NCI-H1092 (cell line): ENCODE measurements around the gene ISCA2.

ENCODE experiments used
- DNase-seq: peaks from one replicate; lab custom pipeline; 2025; lab: John Stamatoyannopoulos, UW

The ISCA2 gene

DNA sequence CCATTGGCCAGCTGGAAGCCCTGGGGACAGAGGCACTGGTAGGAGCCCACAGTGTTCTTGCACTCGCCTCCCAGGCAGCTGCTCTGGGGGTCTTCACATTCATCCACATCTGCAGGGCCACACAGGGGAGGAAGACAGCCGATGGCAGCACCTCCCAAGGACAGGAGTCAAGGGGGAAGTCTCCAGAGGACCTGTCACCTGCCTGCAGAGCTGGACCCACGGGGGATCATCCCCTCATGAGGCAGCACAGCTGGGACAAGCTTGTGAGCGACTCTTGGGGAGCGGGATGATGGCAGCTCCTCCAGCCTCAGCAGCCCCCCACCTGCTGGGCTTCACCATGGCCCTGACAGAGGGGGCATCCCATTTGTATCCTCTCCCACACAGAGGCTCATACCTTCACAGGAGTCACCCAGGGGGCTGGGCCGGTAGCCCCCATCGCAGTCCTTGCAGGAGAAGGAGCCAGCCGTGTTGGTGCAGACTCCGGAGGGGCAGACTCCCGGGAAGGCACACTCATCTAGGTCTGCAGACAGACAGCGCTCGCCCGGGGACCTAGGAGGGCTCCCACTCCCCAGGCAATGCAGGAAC lies 15.4 kb downstream of the ISCA2 start:
- DNase-seq: no peak

DNA sequence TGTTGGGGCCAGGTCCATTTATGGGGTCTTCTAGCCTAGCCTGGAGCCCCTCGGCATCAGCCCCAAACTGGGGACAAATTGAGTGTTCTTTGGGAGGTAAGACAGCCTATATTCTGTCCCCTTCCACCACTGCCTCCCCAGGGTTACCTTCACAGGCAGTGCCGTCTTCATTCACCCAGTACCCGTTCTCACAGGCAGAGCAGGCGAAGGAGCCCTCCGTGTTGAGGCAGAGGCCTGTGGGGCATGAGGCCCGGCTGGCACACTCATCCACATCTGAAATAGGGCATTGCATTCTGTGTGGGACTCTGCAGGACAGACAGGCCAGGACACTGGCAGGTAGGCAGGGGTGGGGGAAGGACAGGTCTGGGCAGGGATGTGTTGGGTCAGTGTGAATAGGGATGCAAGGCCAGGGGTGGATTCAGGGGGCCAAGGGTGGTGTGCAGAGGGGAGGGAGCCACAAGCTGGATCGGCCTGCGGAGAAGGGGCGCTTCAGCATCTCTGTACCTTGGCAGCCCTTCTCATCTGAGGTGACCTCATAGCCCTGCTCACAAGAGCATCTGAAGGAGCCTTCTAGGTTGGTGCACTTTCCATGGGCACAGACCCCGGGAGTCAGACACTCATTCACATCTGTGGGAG lies 16.1 kb downstream of the ISCA2 start:
- no peak for DNase-seq

DNA sequence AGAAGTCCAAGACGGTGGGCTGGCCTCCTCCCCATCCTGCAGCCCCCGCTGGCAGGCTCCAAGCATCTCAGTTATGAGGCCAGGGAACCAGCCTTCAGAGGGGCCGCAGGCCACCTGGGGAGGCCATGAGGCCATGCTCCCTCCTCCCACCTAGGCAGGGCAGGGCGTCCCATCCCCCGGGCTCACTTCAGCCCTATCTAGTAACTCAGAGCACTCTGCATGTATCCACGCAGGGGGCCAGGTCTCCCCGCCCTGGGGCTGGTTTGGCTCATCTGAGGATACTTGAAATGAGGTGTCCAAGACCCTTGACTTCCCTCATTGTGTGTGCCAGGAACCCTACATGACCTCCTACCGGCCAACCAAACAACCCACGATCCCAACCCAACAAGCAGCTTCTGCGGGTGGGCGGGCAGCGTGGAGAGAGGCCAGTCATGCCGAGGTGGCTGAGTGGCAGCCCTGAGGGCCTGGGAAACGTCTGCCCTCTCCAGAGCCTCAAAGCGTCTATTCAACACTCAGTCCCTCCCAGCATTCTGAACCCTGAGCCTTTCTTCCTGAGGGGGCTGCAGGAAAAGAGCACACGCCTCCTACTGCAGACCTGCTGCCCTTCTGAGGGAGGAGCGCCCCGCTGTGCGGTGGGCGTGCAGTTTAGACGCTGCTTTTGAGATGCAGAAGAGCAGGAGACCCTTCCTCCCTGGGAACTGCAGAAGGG lies 16.8 kb downstream of the ISCA2 start:
- DNase-seq: no peak

DNA sequence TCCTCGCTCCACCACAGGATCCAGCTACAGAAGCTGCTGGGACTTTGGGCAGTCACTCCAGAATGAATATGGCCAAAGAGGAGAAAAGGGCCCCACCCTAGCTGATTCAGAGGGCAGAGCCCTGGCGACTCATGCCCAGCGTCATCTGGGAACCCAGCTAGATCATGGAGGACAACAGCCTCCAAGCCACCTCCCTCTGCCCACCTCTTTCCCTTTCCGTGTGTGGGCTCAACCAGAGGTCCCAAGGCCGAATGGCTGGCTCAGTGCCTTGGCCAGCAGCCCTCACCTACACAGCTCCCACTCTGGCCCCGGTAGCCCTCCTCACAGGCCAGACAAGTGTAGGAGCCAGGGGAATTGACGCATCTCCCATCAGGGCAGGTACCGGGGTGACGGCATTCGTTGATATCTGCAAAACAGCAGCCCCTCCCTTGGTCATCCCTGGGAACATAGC lies 17.4 kb downstream of the ISCA2 start:
- DNase-seq: no peak

DNA sequence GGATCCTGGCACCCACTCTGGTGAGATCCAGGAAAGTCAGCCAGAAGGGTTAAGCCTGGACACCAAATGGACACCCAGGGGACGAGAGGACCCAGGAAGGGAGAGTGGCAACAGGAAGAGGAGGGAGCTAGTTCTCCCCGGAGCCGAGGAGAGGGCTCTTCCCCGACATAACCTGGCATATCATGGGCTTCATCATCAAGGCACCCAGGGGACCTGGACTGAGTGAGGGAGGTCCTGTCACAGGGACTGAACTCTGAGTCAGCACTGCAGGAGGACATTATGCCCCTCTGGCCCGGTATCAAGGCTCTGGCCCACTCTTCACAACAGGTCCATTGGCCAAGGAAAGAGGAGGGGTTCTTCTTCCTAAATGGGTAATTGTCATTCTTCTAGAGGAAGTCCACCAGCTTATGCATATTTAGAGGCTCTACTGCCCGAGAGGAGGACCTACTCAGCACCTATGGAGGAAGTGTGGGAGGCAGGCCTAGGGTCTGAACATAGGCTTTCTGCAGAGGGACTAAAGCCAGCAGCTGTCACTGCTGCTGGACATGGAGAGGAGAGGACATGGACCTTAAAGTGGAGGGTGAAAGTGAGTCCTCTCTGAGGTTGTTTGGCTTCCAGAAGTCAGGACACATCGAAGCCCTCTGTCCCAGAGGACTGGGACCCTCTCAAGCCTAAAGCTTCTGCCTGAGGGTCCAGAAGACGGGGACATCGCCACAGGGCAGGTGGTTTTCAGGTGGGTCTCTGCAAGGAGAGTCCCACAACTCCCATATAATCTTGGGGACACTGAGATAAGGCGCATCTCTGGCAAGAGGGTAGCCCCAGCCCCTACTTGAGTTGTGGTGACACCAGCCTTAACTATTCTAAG lies 18.6 kb downstream of the ISCA2 start:
- no peak for DNase-seq

DNA sequence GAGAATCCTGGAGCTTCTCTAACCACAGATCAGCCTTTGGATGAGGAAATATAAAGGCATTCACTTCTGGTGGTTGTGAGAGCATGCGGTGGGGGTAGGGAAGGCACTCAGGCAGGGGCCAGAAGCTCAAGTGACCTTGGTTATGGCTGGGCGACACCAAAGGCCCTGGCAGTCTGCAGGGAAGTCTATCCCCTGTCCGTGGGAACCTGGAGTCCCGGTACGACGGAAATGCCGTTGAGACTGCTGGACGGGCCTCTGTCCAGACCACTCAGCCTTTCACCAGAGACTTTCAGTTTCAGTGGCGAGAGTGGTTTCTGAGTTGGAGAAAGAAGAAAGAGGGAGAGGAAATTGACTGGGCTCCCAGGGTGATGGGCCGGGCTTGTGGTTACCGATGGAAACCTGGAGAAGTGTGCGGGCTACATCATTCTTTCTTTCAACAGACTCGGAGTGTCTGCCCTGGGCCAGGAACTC lies 20.9 kb downstream of the ISCA2 start:
- no peak for DNase-seq

DNA sequence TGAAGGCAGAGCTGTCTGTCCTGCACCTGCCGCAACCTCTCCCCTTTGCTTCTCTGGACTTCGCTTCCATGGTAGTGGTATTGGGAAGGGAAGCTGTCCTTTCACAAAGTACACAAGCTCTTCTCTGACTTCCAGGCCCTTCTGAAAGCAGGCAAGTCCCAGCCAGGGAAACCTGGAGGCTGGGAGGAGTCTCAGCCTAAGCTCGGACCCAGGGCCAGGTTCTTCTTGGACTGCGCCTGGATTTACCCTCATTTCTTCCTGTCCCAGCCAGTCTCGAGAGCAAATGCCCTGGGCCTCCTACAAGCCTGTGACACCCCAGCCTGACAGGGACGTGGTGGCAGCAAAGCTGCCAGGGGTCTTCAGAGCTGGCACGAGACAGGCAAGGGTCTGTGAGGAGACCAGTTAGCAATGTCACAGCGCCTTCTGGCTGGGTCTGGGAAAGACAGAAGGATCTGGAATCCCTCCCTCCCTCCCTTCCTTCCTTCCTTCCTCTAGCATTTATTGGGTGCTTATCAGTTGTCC lies 22.4 kb downstream of the ISCA2 start:
- DNase-seq: no peak

DNA sequence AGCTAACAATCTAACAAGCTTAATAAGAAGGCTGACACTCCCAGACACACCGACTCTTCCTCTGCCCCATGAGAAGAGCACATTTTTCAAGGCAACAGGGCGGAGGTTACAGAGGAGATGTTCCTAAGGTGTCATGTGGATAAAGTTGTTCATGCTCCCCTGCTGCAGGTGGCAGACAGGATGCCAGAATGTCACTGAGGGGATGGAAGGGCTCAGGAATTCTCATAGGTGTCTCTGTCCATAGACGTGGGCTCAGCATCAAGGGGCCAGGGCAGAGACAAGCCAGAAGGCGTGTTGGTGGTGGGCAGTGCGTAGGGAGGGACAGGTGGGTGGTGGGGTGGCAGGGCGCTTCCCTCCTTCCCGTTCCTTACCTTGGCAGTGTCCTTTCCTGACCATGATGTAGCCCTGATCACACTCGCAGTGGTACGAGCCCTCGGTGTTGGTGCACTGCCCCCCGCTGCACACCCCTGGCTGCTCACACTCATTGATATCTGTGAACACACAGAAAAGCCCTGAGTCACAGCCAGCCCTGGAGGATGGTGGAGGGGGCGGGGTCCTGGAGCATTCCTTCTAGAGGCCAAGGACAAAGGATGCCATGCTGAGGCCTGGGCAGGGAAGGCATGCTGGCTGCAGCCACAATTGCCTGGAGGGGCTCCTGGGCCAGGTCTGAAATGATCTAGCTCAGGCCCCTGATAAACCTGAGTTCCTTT lies 23.0 kb downstream of the ISCA2 start:
- no peak for DNase-seq

DNA sequence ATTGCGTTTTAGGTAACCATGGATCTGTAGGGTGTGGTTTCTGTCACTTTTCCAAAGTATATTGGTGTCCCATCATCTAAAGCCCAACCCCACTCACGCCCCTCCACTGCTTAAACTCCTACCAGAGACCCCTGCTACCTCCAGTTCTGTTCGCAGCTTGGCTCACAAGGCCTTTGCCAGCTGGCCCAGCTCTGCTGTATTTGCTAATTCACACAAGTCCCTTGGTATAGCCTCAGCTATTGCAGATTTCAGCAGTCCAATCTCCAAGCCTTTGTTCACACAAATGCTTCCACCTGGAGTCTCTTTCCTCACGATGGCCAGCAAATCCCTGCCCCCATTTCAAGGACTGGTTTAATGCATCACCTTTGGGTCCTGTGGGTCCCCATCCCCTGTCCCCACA lies 24.2 kb downstream of the ISCA2 start:
- no peak for DNase-seq

DNA sequence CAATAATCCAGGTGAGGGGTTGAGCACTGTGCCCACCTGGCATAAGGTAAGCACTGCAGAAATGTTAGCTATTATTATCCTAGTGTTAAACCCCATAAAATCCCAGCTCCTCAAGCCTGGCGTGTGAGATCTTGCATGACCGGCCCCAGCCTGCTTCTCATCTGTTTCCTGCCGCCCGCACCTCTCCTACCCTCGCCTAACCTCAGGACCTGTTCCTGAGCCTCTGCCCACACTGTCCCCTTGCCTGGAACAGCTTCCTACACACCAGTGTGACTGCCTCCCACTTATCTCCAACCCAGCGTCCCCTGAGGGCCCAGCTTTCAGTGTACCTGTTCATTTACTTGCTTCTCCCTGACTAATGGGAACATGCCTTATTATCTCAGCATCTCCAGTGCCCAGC lies 24.7 kb downstream of the ISCA2 start:
- no peak for DNase-seq

DNA sequence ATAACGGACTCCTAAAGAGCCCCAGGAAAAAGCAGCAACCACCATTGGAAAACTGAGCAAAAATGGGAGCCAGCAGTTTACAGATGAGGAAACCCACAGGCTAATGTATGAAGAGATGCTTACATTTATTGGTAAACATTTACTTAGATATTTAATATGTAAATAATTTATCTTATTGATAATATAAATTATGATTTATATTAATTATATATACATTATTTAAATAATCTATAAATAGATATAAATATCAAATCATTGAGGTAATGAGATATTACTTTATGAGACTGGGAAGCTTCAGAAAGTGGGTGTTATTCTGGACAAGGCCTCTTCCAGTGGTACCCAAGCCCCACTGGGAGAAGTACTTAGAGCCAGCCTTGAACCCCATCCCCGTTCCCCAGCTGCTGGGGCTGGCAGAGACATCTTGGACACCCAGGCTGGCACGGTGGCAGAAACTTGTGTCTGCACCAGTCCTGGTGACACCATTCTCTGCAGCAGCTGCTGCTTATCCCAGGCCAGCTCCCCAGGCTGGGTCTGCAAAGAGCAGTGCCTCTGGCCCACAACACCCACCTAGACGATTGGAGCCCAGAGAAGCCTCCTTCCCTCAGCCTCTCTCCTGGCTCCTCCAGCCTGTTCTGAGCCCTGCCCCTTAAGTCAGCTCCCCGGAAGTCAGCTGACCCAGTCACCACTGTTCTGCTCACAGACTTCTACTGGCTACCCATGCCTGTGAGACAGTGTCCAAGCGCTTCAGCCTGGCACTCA lies 25.9 kb downstream of the ISCA2 start:
- DNase-seq: no peak

DNA sequence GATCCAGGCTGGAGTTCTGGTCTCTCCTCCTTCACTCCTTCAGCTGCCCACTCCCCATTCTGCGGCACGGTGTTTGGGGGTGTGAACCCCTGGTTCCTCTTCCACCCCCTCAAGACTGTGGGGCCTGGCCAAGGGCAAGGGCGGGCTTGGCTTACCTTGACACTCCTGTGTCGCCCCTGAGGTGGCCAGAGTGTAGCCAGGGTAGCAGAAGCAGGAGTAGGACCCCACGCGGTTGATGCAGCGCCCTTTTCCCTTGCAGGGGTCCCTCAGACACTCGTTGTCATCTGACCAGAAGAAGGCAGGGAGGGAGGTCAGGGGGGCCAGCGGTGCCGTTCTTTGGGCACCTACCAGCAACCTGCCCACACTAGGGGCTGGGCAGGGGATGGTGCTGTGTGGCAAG lies 28.2 kb downstream of the ISCA2 start:
- no peak for DNase-seq

DNA sequence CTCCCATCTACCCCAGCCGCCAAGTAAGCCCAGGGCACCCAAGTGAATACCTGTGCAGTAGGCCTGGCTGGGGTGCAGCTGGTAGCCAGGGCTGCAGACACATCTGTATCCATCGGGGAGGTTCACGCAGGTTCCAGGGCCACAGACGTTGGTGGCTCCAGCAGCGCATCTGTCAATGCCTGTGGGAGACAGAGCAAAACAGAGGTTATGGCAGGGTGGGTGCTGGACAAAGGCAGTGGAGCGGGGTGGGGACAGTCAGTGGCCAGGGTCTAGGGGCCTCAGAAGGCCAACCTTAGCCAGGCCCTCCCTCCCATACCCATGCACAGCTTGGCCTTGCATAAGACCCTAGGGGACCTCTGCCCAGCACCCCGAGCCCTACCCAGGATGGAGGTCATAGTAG lies 29.2 kb downstream of the ISCA2 start:
- no peak for DNase-seq

DNA sequence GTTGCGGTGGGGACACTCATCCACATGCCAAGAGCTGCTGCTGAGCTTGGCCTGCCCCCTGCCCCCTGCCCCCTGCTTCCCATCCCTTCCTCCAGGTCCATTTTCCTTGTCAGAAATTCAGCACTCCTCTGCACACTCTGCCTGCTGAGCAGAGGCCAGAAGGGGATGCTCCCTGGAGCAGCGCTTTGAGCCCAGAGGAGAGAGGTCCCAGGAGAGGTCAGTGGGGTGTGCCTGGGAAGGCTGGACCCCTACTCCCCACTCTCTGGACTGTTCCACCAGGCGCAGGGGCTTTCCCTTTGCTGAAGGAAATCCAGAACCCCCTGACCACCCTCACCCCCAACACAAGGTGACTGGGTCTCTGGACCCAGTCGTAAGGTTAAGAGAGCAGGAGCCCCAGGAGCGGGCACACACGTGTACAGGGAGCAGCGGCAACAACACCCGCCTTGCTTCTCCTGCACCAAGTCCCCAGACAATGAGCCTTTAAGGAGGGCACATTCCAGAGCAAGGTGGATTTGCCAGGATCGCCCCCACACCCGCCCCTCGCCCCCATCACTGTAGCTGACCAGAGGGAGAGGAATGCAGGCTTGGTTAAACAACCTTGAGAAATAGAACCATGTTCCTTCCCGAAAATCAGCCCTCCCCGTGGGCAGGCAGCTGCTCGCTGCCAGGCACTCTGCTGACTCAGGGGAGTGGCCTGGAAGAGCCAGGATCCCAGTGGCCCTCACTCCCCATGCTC lies 30.7 kb downstream of the ISCA2 start:
- no peak for DNase-seq

DNA sequence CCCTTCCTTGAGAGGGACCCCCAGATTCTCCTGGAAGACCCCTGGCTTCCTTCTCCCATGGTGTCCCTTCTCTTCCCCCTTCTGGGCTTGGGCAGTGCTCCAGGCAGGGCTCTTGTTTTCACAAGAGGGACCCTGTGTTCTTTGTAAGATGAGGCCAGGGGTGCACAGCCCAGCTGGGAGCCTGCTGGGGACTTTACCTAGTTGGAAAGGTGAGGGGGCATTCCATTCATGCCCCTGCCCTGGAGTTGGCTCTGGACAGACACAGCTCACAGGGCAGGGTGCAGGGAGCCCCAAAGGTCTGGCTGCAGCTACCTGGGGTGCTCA lies 31.2 kb downstream of the ISCA2 start:
- no peak for DNase-seq

DNA sequence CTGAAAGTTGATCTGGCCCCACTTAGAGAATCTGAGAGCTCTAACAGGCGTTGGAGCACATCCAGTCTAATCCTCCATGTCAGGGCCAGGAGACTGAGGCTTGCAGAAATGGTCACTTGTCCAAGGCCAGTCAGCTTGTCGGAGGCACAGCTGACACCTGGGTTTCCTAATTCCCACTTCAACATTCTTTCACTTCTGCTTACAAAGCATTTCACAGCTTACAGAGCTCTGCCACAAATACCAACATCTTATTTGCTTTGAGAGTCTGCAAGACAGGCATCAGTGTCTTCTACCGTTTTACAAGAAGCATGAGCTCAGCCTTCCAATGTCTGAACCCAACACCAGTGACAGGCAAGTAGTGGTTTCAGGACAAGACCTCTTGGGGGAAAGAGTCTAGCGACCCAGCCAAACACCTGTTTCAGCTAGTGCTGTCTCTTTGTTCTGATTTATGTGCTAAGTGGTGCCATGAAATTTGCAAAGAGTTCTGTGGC lies 31.8 kb downstream of the ISCA2 start:
- no peak for DNase-seq

DNA sequence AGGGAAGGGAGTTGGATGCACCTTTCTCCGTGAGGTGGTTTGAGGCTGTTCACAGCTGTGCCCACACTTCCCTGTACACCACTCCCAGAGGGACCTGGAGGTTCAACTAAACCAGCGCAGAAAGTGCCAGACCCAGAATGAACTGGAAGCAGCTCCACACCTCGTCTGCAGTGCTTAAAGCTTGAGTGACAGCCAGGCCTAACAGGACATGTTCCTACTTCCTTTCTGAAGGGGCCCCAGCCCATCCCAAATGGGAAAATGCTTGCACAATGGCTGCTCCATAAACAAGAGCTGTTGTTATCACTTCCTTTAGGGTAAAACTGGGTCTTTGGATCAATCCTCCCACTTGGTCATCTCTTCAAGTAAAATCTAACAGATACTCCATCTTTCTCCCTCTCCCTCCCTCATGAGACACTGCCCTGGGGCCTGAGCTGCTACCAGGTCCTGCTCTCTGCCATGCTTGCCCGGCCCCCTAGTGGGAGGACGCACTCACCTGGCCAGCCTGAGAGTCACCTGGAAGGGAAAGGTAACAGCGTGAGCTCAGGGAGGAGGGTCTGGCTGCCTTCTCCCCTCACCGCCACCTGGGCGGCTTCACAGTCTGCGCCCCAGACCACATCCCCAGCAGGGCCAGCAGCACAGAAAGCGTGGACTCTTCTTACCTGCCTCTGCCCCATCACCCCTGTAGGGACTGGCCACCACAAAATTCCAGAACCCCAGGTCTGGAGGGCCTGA lies 33.5 kb downstream of the ISCA2 start:
- no peak for DNase-seq

DNA sequence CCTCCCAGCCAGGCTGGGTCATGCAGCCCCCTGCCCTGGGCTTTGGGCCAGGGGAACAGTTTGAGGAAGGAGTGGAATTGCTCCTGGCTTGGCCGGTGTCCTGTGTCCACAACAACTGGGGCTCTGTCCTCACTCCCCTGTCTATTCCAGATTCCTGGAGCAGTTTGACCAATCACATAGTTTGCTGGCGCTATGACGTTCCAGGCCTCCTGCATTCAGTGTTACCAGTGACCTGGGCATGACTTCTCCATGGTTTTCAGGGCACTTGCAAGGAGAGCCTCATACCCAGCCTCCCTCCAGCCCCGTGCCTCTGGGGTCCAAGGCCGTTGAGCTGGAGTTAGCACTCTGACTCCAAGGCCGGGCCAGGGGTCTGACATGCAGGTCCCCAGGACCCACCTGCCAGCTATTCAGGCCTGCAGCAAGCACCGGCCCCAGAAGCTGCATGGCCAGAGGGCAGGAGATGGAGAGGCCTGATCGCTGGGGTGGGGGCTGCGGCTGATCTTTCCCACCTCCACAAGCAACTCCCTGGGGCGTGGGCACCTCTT lies 34.2 kb downstream of the ISCA2 start:
- no peak for DNase-seq

DNA sequence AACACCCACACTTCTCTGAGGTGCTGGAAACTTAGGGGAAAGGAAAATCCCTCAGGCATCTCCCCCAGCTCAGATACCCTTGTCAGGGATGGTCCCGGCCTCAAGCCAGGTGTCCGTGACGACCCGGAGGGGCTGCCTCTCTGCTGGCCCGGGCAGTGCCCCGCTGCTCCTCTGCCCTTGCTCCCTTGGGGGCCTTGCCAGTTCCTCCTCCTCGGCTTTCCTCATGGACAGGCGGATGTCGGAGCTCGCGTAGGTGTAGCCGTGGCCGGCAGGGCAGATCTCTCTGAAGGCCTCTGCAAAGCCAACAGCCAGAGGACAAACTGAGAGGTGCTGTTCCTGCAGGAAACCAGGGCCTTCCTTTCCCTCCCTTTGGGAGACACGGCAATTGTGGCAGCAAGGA lies 34.8 kb downstream of the ISCA2 start:
- DNase-seq: no peak
